Measurements from ENCODE around the gene PDGFD. TPM values are rescaled to one million over a fixed set of nuclear protein-coding genes. Genes with fewer than 3 reads are reported as not detected.

The PDGFD gene
- total RNA-seq, 2 donors from 2014 or later: 2.3 to 4.8 TPM

- H3K27ac Mint-ChIP-seq: peak overlapping the region; percentile 19
- H3K27ac ChIP-seq (ENCODE audit: low read depth, low read length): no peak overlapping the region
Measured at GRCh38 chr11:103928040-103928801, 235.7 kb downstream of the PDGFD start.

GRCh38 chr11:103927535-103927934, 236.4 kb downstream of the PDGFD start:
- H3K9me3 ChIP-seq (ENCODE audit: control insufficient read depth, low read length): no peaks in the 10 kb centered on the region
- H3K27ac Mint-ChIP-seq: no peak overlapping the region
- H3K27me3 ChIP-seq (ENCODE audit: control insufficient read depth, insufficient read depth, low read length, poor library complexity, severe bottlenecking): no peaks in the 10 kb centered on the region
- H3K9me3 Mint-ChIP-seq: no peaks in the 10 kb centered on the region
- no peaks in the 10 kb centered on the region for H3K36me3 ChIP-seq (ENCODE audit: control insufficient read depth, insufficient read depth, low read length)
- H3K36me3 Mint-ChIP-seq (ENCODE audit: low read depth): no peaks in the 10 kb centered on the region
- H3K4me3 Mint-ChIP-seq: no peak overlapping the region
- DNase-seq: no peak
- 93% methylated on average over 2 of the region's 2 CpGs; no CpG with 5 or more reads in 1 of the 2 experiments for WGBS, 2 experiments (ENCODE audit: insufficient coverage in 1 of 2, insufficient read length in 1 of 2)
- peaks cover 11% of the 10 kb centered on the region for H3K4me1 Mint-ChIP-seq
- H3K4me1 ChIP-seq (ENCODE audit: control insufficient read depth, insufficient read depth, low read length): peaks cover 6% of the 10 kb centered on the region
- no peak overlapping the region for H3K4me3 ChIP-seq (ENCODE audit: low read length)
- H3K27me3 Mint-ChIP-seq (ENCODE audit: insufficient read depth): no peaks in the 10 kb centered on the region
- peak; percentile 60 for TF ChIP-seq CTCF (conservative IDR thresholded peaks at IDR 0.05)
- H3K27ac ChIP-seq (ENCODE audit: low read depth, low read length): no peak overlapping the region
- no peak overlapping the region for H3K9ac ChIP-seq (ENCODE audit: extremely low read depth, low read length, poor library complexity, severe bottlenecking)

More at GRCh38 chr11:103928040-103928801, 235.7 kb downstream of the PDGFD start:
- no peak overlapping the region for H3K4me3 ChIP-seq (ENCODE audit: low read length)
- WGBS, 2 experiments (ENCODE audit: insufficient coverage in 1 of 2, insufficient read length in 1 of 2): 92 to 96% methylated on average over 5 of the region's 5 CpGs
- no peak for TF ChIP-seq CTCF (conservative IDR thresholded peaks at IDR 0.05)
- H3K9ac ChIP-seq (ENCODE audit: extremely low read depth, low read length, poor library complexity, severe bottlenecking): no peak overlapping the region
- H3K4me1 Mint-ChIP-seq: peaks cover 11% of the 10 kb centered on the region
- peaks cover 6% of the 10 kb centered on the region for H3K4me1 ChIP-seq (ENCODE audit: control insufficient read depth, insufficient read depth, low read length)
- H3K4me3 Mint-ChIP-seq: no peak overlapping the region
- DNase-seq: no peak
- no peaks in the 10 kb centered on the region for H3K9me3 ChIP-seq (ENCODE audit: control insufficient read depth, low read length)
- H3K27me3 ChIP-seq (ENCODE audit: control insufficient read depth, insufficient read depth, low read length, poor library complexity, severe bottlenecking): no peaks in the 10 kb centered on the region
- H3K27me3 Mint-ChIP-seq (ENCODE audit: insufficient read depth): no peaks in the 10 kb centered on the region
- no peaks in the 10 kb centered on the region for H3K9me3 Mint-ChIP-seq
- H3K36me3 Mint-ChIP-seq (ENCODE audit: low read depth): no peaks in the 10 kb centered on the region
- H3K36me3 ChIP-seq (ENCODE audit: control insufficient read depth, insufficient read depth, low read length): no peaks in the 10 kb centered on the region

GRCh38 chr11:103926990-103927389, 237.0 kb downstream of the PDGFD start:
- Histone ChIP-seq H3K4me3 (ENCODE audit: low read length) (no peak overlapping the region), H3K9ac (ENCODE audit: extremely low read depth, low read length, poor library complexity, severe bottlenecking) (no peak overlapping the region), H3K27ac (ENCODE audit: low read depth, low read length) (no peak overlapping the region), H3K9me3 (ENCODE audit: control insufficient read depth, low read length) (no peaks in the 10 kb centered on the region), H3K36me3 (ENCODE audit: control insufficient read depth, insufficient read depth, low read length) (no peaks in the 10 kb centered on the region), H3K4me1 (ENCODE audit: control insufficient read depth, insufficient read depth, low read length) (peaks cover 6% of the 10 kb centered on the region), H3K27me3 (ENCODE audit: control insufficient read depth, insufficient read depth, low read length, poor library complexity, severe bottlenecking) (no peaks in the 10 kb centered on the region)
- no peak for DNase-seq
- Mint-ChIP-seq H3K27ac (no peak overlapping the region), H3K27me3 (ENCODE audit: insufficient read depth) (no peaks in the 10 kb centered on the region), H3K36me3 (ENCODE audit: low read depth) (no peaks in the 10 kb centered on the region), H3K4me1 (peaks cover 11% of the 10 kb centered on the region), H3K9me3 (no peaks in the 10 kb centered on the region), H3K4me3 (no peak overlapping the region)
- 95 to 98% methylated on average over 5 of the region's 5 CpGs for WGBS, 2 experiments (ENCODE audit: insufficient coverage in 1 of 2, insufficient read length in 1 of 2)
- TF ChIP-seq CTCF (conservative IDR thresholded peaks at IDR 0.05): no peak
